Central memory CD4-positive, alpha-beta T cell (primary cell): Measurements from ENCODE around the gene SHISA7.
"Not testable (repeated sequence)": the region's sequence is repeated elsewhere in the genome, so short reads cannot be mapped to it uniquely, and the experiment has no call there.

ENCODE experiments used
- DNase-seq: peaks from one replicate; pipeline ENCODE4 v3.0.0; 2022

SHISA7 gene

DNA sequence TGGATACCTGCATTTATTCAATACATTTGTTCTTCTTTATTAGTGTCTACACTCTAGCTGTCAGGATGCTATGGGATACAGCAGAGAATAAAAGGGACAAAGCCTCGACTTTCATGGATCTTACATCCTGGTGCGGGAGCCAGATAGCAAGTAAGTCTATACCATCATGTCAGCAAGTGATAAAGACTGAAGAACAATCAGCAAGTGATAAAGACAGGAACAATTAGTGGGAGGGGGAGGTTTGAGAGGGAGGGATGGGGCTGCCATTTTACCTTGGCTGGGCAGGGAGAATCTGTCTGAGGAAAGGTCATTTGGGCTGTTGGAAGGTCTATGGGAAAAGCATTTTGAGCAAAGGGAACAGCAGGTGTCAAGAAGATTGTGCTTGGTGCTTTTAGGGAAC is 32.9 kb downstream of the SHISA7 start:
- no peak for DNase-seq

GRCh38 chr19:55409179-55409578 is 33.9 kb downstream of the SHISA7 start:
- DNase-seq = not testable (repeated sequence)

DNA sequence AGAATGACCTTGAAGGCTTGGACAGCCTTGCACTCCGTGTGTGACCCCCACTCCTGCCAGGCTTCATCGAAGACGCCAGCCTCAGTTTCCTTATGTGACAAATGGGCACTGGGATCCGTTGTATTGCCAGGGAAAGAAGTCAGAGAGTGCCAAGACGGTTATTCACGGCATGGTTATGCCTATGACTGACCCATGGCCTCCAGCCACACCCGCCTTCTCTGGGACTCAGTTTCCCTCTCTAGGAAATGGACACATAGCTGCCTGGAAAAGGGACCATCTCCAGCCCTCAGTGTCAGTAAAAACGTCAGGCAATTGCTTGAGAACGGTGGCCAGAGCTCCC is 34.6 kb downstream of the SHISA7 start:
- no peak for DNase-seq

- DNase-seq = peak; percentile 98
Observed at GRCh38 chr19:55407800-55408532, 35.1 kb downstream of the SHISA7 start.

GRCh38 chr19:55407550-55407799 is 35.6 kb downstream of the SHISA7 start, which contains the start of gene UBE2S:
UBE2S (minus strand) TSS chr19:55407788; CDS start chr19:55407589, 199 bp downstream.
- not testable (repeated sequence) for DNase-seq

- DNase-seq = no peak
Observed at GRCh38 chr19:55406826-55407549, 36.1 kb downstream of the SHISA7 start.

- DNase-seq = no peak
Observed at GRCh38 chr19:55406091-55406825, 36.8 kb downstream of the SHISA7 start.

DNA sequence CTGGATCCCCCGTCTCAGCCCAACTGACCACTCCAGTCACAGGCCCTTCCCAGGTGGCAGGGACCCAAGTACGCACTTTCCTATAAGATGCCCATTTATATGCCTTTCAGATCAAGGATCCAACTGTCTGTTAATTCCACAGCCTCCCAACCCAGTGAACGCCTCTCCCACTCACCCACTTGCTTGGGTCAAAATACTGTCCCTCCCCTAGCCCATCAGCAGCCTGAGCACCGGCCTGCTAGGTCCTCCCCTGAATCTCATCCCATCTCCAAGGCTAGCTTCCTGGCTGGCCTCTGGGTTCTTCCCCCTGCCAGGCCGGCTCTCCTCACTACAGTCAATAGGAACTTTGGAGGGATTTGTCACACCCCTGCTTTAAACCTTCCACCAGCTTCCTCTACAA is 37.5 kb downstream of the SHISA7 start:
- DNase-seq = no peak

DNA sequence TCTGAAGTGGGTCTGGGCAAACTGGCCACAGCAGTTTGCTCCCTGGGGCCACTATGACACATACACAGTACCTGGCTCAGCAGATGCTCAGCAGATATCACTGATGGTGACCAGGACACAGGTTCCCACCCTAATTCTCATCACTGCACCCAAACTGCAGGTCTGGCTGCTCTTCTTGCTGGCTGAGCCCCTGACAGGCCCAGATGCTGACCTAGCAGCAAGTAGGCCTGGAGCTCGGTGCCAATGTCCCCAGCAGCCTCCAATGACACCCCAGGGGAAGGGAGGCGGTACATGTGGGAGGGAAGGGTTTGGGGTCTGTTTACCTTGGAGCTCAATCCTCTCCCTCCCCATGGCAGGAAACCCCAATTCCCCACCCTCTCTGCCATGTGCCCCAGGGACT is 40.6 kb downstream of the SHISA7 start:
- DNase-seq = no peak

GRCh38 chr19:55401390-55401789 is 41.7 kb downstream of the SHISA7 start:
- not testable (repeated sequence) for DNase-seq

GRCh38 chr19:55400281-55401087 is 42.6 kb downstream of the SHISA7 start:
- DNase-seq = no peak

DNA sequence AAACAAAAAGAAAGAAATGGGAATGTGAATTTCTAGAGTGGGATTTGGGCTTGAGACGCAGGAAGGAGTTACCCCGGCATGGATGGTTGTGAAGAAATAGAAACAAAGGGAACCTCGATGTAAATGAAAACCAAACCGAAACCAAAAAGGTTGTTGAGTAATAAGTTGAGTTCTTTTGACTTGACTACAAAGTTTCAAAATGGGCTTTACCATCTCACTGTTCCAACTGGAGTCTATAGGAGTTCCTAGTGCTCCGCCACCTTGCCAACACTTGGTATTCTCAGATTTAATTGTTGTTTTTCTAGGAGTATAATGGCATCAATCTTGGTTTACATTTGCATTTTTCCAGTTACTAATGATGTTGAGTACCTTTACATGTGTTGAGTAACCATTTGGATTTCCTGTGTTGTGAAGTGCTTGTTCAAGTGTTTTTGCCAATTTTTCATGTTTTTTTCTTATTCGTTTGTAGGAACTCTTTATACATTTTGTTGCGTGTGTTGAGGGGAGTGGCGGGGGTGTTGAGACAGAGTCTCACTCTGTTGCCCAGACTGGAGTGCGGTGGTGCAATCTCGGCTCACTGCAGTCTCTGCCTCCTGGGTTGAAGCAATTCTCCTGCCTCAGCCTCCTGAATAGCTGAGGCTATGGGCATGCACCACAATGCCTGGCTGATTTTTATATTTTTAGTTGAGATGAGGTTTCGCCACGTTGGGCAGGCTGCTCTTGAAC is 44.7 kb downstream of the SHISA7 start:
- DNase-seq = no peak

- no peak for DNase-seq
Observed at GRCh38 chr19:55392820-55393761, 50.0 kb downstream of the SHISA7 start.

DNA sequence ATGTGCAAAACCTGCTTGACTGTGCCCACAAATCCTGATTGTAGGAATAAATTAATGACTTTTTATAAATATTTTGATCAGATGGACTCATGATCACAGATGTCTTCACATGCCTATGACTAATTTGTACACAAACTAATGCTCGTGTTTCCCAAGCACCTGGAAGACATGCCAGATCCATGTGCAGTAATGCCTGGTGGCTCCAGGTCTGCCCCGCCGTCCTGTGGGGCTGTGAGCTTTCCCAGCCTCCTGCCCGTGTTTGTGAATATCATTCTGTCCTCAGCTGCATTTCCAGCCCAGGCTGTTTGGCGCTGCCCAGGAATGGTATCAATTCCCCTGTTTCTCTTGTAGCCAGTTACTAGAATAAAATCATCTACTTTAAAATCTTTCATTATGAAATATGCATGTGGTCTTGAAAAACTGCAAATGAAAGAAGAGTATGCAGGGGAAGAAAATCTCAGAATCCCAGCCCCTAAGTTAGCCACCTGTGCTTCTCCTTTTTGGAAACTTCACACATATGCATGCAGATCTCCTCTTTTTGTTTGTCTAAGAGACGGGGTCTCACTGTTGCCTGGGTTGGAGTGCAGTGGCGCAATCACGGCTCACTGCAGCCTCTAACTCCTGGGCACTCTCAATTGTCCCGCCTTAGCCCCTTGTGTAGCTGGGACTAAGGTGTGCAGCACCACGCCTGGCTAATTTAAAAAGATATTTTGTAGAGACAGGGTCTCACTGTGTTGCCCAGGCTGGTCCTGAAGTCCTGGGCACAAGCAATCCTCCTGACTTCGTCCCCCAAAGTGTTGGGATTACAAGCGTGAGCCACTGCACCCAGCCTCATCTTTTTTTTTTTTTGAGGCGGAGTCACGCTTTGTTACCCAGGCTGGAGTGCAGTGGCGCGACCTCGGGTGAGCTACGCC is 51.1 kb downstream of the SHISA7 start:
- no peak for DNase-seq

- DNase-seq = no peak
Observed at GRCh38 chr19:55391191-55391670, 51.9 kb downstream of the SHISA7 start.

- DNase-seq = no peak
Observed at GRCh38 chr19:55390461-55390880, 52.6 kb downstream of the SHISA7 start.

GRCh38 chr19:55389386-55390317 is 53.4 kb downstream of the SHISA7 start:
- DNase-seq = no peak

DNA sequence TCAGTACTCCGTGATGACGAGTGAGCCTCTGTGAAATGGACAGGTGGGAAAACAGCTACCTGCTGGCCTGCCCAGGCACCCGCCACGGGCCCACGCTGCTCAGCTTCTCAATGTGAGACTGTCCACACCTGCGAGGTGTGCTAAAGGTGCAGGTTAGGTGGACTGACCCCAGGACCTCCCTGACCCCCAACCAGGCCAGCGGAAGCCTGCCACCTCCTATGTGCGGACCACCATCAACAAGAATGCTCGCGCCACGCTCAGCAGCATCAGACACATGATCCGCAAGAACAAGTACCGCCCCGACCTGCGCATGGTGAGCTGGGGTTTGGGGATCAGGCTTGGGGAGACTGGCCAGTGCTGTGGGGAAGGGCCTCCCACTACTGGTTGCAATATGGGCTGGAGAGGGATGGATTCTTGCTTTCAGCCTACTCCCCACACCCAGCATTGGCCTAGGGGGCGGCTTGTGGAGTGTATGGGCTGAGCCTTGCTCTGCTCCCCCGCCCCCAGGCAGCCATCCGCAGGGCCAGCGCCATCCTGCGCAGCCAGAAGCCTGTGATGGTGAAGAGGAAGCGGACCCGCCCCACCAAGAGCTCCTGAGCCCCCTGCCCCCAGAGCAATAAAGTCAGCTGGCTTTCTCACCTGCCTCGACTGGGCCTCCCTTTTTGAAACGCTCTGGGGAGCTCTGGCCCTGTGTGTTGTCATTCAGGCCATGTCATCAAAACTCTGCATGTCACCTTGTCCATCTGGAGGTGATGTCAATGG is 55.2 kb downstream of the SHISA7 start:
- DNase-seq = no peak
